Neural cell (in vitro differentiated cells): Measurements from ENCODE around the gene UBA6. TPM values are rescaled to one million over a fixed set of nuclear protein-coding genes. Genes with fewer than 3 reads are reported as not detected.

Source experiments
- H2AFZ ChIP-seq: fragments of 200-600, 300-800 bp; sonication (generic), shearing (Covaris generic); 2 replicates; pipeline ENCODE4 v1.6.0; 2014; ENCODE audit warnings: low read depth, mild to moderate bottlenecking, antibody characterized with exemption, low read length, moderate library complexity
- H3F3A ChIP-seq: fragments of 200-600 bp; shearing (Covaris generic); 2 replicates; pipeline ENCODE4 v1.6.1; 2016; ENCODE audit warnings: mild to moderate bottlenecking, moderate library complexity, mixed read lengths, antibody characterized with exemption, low read length; ENCODE audit not compliant: insufficient read depth, poor library complexity, severe bottlenecking
- H3K27ac ChIP-seq: fragments of 200-600, 300-800 bp; sonication (generic), shearing (Covaris generic); 2 replicates; pipeline ENCODE4 v1.5.1; 2014; ENCODE audit warnings: mild to moderate bottlenecking, low read length, moderate library complexity
- H3K27me3 ChIP-seq: fragments of 300-800, 200-600 bp; sonication (generic), shearing (Covaris generic); 2 replicates; pipeline ENCODE4 v1.6.0; 2014; ENCODE audit warnings: mild to moderate bottlenecking, low read depth, low read length, moderate library complexity; ENCODE audit not compliant: insufficient read depth
- H3K36me3 ChIP-seq: fragments of 300-800, 200-600 bp; sonication (generic), shearing (Covaris generic); 2 replicates; pipeline ENCODE4 v1.5.1; 2014; ENCODE audit warnings: mild to moderate bottlenecking, antibody characterized with exemption, low read length, moderate library complexity; ENCODE audit not compliant: insufficient read depth
- H3K4me2 ChIP-seq: fragments of 300-800, 200-600 bp; sonication (generic), shearing (Covaris generic); 2 replicates; pipeline ENCODE4 v1.6.0; 2014; ENCODE audit warnings: mild to moderate bottlenecking, low read length
- H3K4me3 ChIP-seq: fragments of 300-800, 200-600 bp; sonication (generic), shearing (Covaris generic); 2 replicates; pipeline ENCODE4 v1.5.1; 2014; ENCODE audit warnings: mild to moderate bottlenecking, low read length, moderate library complexity
- H3K79me2 ChIP-seq: fragments of 200-600 bp; shearing (Covaris generic); replicated peaks from 2 replicates; pipeline ENCODE4 v1.6.0; 2014; ENCODE audit warnings: mild to moderate bottlenecking, low read length, moderate library complexity; ENCODE audit not compliant: insufficient read depth
- H3K9ac ChIP-seq: fragments of 300-800, 200-600 bp; sonication (generic), shearing (Covaris generic); 2 replicates; pipeline ENCODE4 v1.6.1; 2016; ENCODE audit warnings: mild to moderate bottlenecking, low read length, mixed read lengths
- H3K9me2 ChIP-seq: fragments of 200-600 bp; shearing (Covaris generic); 2 replicates; pipeline ENCODE4 v1.6.1; 2016; ENCODE audit warnings: mild to moderate bottlenecking, low read length, mixed read lengths; ENCODE audit not compliant: insufficient read depth
- H3K9me3 ChIP-seq: fragments of 200-600, 300-800 bp; sonication (generic), shearing (Covaris generic); 2 replicates; pipeline ENCODE4 v1.6.1; 2016; ENCODE audit warnings: mild to moderate bottlenecking, mixed run types, low read length, moderate library complexity, mixed read lengths
- H4K20me1 ChIP-seq: fragments of 200-600 bp; shearing (Covaris generic); 2 replicates; pipeline ENCODE4 v1.6.1; 2016; ENCODE audit warnings: mild to moderate bottlenecking, mixed run types; ENCODE audit not compliant: insufficient read depth
- EP300 ChIP-seq: fragments of 450-650 bp; conservative IDR thresholded peaks from 2 replicates; pipeline ENCODE4 v1.6.1; 2014; ENCODE audit warnings: antibody characterized with exemption, mild to moderate bottlenecking, moderate library complexity; ENCODE audit not compliant: poor library complexity, severe bottlenecking
- EZH2 ChIP-seq: fragments of 200-600, 300-800 bp; shearing (Covaris generic), sonication (generic); IDR thresholded peaks from 2 replicates; pipeline ENCODE4 v1.6.1; 2014; ENCODE audit warnings: antibody characterized with exemption, low read length, borderline replicate concordance, mild to moderate bottlenecking; ENCODE audit not compliant: insufficient read depth, poor library complexity, severe bottlenecking
- MXI1 ChIP-seq: fragments of 450-650 bp; conservative IDR thresholded peaks from 2 replicates; pipeline ENCODE4 v1.6.1; 2014; ENCODE audit warnings: antibody characterized with exemption, mild to moderate bottlenecking; ENCODE audit not compliant: poor library complexity, severe bottlenecking
- POLR2AphosphoS5 ChIP-seq: IDR thresholded peaks from 2 replicates; pipeline ENCODE4 v1.6.1; 2012
- RAD21 ChIP-seq: fragments of 450-650 bp; conservative IDR thresholded peaks from 2 replicates; pipeline ENCODE4 v1.6.1; 2014; ENCODE audit warnings: antibody characterized with exemption, mild to moderate bottlenecking, moderate library complexity
- SMC3 ChIP-seq: fragments of 450-650 bp; conservative IDR thresholded peaks from 2 replicates; pipeline ENCODE4 v1.6.1; 2014; ENCODE audit warnings: antibody characterized with exemption, mild to moderate bottlenecking, moderate library complexity; ENCODE audit not compliant: poor library complexity
- TAF1 ChIP-seq: IDR thresholded peaks from 2 replicates; pipeline ENCODE4 v1.6.1; 2012; ENCODE audit warnings: low read depth
- polyA plus RNA-seq: library from polyadenylated mRNA; depleted of rRNA; stranded (reverse); fragments of >200 nt; gene quantifications from 2 replicates; pipeline ENCODE4 v1.2.3, GENCODE V29; 2014
- TF ChIP-seq, protein P1 (sequence below): IDR thresholded peaks from 2 replicates; pipeline ENCODE4 v1.6.1; 2012; ENCODE audit warnings: borderline replicate concordance
- TF ChIP-seq, protein P2 (sequence below): fragments of 450-650 bp; IDR thresholded peaks from 2 replicates; pipeline ENCODE4 v1.5.1; 2014; ENCODE audit warnings: antibody characterized with exemption, mild to moderate bottlenecking, moderate library complexity; ENCODE audit not compliant: poor library complexity, severe bottlenecking

The UBA6 gene
- polyA plus RNA-seq, 1 donor from 2014 or later = 126 TPM

DNA sequence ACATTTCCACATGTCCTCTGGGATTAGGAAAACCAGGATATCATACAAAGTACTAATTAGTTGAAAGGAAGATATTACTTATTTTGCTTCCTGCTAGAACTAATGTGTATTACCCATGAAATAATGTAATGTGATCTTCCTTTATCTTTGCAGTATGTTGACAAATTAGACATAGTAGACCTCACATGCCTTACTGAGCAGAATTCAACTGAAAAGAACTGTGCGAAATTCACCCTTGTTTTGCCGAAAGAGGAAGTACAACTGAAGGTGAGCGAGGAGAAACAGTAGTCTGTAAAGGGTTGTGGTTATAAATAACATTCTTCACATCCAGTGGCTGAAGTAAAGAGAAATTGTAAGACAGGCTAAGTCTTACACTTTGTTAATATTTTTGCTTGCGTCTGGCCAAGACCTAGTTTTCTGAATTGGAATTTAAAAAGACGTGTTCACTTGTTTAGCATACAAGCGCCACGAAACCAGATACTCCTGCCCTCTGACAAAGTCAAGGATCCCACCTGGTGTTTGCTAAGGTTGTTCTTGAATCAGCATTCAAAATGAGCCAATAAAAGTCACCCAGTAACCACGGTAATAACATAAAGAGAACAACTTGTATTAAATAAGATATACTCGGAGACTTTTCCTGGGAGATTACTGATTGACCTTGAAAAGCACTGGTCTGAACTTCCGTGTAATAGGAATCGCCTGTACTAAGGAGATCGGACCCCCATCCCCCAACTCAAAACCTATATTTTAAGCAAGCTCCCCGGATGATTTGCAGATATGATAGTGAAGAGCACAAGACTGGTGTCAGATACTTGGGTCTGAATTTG lies 125.5 kb downstream of the UBA6 start:
- H3F3A ChIP-seq = no peaks in the 10 kb centered on the region
- H3K27ac ChIP-seq = no peak overlapping the region
- no peak for TF ChIP-seq EZH2
- TF ChIP-seq MXI1 = no peak
- no peak for TF ChIP-seq TAF1
- H3K9me2 ChIP-seq = no peaks in the 10 kb centered on the region
- H3K9me3 ChIP-seq = no peaks in the 10 kb centered on the region
- H2AFZ ChIP-seq = no peak overlapping the region
- H3K9ac ChIP-seq = no peak overlapping the region
- H3K4me3 ChIP-seq = no peak overlapping the region
- H3K79me2 ChIP-seq = no peaks in the 10 kb centered on the region
- no peaks in the 10 kb centered on the region for H4K20me1 ChIP-seq
- no peaks in the 10 kb centered on the region for H3K27me3 ChIP-seq
- no peak overlapping the region for H3K4me2 ChIP-seq
- H3K36me3 ChIP-seq = no peaks in the 10 kb centered on the region

DNA sequence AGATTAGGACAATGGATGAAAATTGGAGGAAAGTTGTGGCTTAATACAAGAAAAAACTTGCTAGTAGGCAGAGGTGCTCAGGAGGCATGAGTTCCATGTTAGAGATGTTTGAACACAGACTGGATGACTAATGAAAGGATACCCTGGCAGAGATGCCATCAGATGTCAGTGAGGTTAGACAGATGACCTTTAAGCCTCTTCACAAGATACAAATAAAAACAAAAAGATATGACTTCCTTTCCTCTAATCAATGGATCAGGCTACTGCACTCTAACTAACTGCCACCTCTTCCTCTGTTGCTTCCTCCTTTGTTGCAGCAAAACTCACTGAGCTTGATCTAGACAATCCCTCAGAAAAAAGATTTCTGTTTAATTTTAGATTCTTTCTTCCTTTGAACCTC lies 127.8 kb downstream of the UBA6 start:
- no peaks in the 10 kb centered on the region for H3K27me3 ChIP-seq
- no peaks in the 10 kb centered on the region for H3F3A ChIP-seq
- H3K79me2 ChIP-seq = no peaks in the 10 kb centered on the region
- no peaks in the 10 kb centered on the region for H3K36me3 ChIP-seq
- H2AFZ ChIP-seq = no peak overlapping the region
- no peak overlapping the region for H3K4me3 ChIP-seq
- H4K20me1 ChIP-seq = no peaks in the 10 kb centered on the region
- TF ChIP-seq POLR2AphosphoS5 (no peak), EZH2 (no peak), RAD21 (no peak), SMC3 (no peak), MXI1 (no peak), TAF1 (no peak), EP300 (no peak)
- TF ChIP-seq, protein P1, sequence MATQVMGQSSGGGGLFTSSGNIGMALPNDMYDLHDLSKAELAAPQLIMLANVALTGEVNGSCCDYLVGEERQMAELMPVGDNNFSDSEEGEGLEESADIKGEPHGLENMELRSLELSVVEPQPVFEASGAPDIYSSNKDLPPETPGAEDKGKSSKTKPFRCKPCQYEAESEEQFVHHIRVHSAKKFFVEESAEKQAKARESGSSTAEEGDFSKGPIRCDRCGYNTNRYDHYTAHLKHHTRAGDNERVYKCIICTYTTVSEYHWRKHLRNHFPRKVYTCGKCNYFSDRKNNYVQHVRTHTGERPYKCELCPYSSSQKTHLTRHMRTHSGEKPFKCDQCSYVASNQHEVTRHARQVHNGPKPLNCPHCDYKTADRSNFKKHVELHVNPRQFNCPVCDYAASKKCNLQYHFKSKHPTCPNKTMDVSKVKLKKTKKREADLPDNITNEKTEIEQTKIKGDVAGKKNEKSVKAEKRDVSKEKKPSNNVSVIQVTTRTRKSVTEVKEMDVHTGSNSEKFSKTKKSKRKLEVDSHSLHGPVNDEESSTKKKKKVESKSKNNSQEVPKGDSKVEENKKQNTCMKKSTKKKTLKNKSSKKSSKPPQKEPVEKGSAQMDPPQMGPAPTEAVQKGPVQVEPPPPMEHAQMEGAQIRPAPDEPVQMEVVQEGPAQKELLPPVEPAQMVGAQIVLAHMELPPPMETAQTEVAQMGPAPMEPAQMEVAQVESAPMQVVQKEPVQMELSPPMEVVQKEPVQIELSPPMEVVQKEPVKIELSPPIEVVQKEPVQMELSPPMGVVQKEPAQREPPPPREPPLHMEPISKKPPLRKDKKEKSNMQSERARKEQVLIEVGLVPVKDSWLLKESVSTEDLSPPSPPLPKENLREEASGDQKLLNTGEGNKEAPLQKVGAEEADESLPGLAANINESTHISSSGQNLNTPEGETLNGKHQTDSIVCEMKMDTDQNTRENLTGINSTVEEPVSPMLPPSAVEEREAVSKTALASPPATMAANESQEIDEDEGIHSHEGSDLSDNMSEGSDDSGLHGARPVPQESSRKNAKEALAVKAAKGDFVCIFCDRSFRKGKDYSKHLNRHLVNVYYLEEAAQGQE = no peak
- TF ChIP-seq, protein P2, sequence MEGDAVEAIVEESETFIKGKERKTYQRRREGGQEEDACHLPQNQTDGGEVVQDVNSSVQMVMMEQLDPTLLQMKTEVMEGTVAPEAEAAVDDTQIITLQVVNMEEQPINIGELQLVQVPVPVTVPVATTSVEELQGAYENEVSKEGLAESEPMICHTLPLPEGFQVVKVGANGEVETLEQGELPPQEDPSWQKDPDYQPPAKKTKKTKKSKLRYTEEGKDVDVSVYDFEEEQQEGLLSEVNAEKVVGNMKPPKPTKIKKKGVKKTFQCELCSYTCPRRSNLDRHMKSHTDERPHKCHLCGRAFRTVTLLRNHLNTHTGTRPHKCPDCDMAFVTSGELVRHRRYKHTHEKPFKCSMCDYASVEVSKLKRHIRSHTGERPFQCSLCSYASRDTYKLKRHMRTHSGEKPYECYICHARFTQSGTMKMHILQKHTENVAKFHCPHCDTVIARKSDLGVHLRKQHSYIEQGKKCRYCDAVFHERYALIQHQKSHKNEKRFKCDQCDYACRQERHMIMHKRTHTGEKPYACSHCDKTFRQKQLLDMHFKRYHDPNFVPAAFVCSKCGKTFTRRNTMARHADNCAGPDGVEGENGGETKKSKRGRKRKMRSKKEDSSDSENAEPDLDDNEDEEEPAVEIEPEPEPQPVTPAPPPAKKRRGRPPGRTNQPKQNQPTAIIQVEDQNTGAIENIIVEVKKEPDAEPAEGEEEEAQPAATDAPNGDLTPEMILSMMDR = no peak
- H3K9me2 ChIP-seq = no peaks in the 10 kb centered on the region
- no peak overlapping the region for H3K9ac ChIP-seq
- H3K4me2 ChIP-seq = no peak overlapping the region
- H3K9me3 ChIP-seq = no peaks in the 10 kb centered on the region
- H3K27ac ChIP-seq = no peak overlapping the region
